Subcutaneous abdominal adipose tissue (tissue), 5 donors: Measurements from ENCODE around the gene CCL4.

ENCODE experiments used
- H3K27ac ChIP-seq: one replicate; pipeline ENCODE4 v1.7.0; 2013; ENCODE audit warnings: low read depth, mild to moderate bottlenecking, inconsistent platforms, low read length, moderate library complexity
- H3K27me3 ChIP-seq, 5 donors: one replicate each; pipeline ENCODE4 v1.7.0; 2013; ENCODE audit warnings: low read length in 5 of 5, inconsistent platforms in 1 of 5; ENCODE audit not compliant: control insufficient read depth in 5 of 5, insufficient read depth in 4 of 5
- H3K36me3 ChIP-seq, 5 donors: one replicate each; pipeline ENCODE4 v1.7.0; 2013; ENCODE audit warnings: low read length in 5 of 5; ENCODE audit not compliant: control insufficient read depth in 5 of 5, insufficient read depth in 5 of 5
- H3K4me1 ChIP-seq, 5 donors: one replicate each; pipeline ENCODE4 v1.7.0; 2013; ENCODE audit warnings: low read length in 5 of 5, mild to moderate bottlenecking in 3 of 5, moderate library complexity in 1 of 5; ENCODE audit not compliant: control insufficient read depth in 5 of 5, insufficient read depth in 5 of 5
- H3K4me3 ChIP-seq, 5 donors: one replicate each; pipeline ENCODE4 v1.7.0; 2013; ENCODE audit warnings: low read length in 5 of 5, low read depth in 1 of 5
- H3K9ac ChIP-seq, 5 donors: one replicate each; pipeline ENCODE4 v1.7.0; 2013; ENCODE audit warnings: low read length in 5 of 5, mild to moderate bottlenecking in 4 of 5, moderate library complexity in 3 of 5
- H3K9me3 ChIP-seq, 5 donors: one replicate each; pipeline ENCODE4 v1.7.0; 2013; ENCODE audit warnings: low read length in 5 of 5; ENCODE audit not compliant: control insufficient read depth in 5 of 5
- donor health status: healthy.
- donor health status: healthy.
- donor health status: healthy.
- donor health status: healthy.
- donor health status: healthy.

Gene CCL4

GRCh38 chr17:36136439-36136838 lies 32.8 kb downstream of the CCL4 start:
- H3K9ac ChIP-seq = no peak overlapping the region

DNA sequence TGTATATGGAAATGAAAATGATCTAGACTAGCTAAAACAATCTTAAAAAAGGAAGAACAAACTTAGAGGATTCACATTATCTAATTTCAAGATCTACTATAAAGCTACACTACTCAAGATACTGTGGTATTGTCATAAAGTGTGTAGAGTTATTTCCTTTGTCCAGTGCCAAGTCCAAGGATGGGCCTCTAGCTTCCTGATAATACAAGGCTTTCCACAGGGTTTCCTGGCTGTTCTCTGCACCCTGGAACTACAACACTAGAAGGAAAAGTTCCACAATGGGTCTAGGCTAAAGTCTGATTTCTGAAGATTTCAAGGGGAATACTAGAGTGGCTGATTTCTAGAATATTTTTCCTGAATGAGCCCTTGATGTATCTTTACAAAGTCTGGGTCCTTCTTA lies 38.6 kb downstream of the CCL4 start:
- Histone ChIP-seq H3K4me3 (no peak overlapping the region), H3K27ac (no peak overlapping the region), H3K4me1 (peaks cover 0 to 3% (median 0%) of the 10 kb centered on the region in 5 donors), H3K9ac (no peak overlapping the region), H3K36me3 (no peaks in the 10 kb centered on the region), H3K27me3 (no peaks in the 10 kb centered on the region), H3K9me3 (no peaks in the 10 kb centered on the region)

More at GRCh38 chr17:36136439-36136838, 32.8 kb downstream of the CCL4 start:
- H3K4me3 ChIP-seq = no peak overlapping the region
- no peaks in the 10 kb centered on the region for H3K36me3 ChIP-seq
- H3K27me3 ChIP-seq = peaks cover 0 to 2% (median 0%) of the 10 kb centered on the region in 5 donors
- no peaks in the 10 kb centered on the region for H3K9me3 ChIP-seq
- no peak overlapping the region for H3K27ac ChIP-seq
- H3K4me1 ChIP-seq = peaks cover 0 to 16% (median 0%) of the 10 kb centered on the region in 5 donors

DNA sequence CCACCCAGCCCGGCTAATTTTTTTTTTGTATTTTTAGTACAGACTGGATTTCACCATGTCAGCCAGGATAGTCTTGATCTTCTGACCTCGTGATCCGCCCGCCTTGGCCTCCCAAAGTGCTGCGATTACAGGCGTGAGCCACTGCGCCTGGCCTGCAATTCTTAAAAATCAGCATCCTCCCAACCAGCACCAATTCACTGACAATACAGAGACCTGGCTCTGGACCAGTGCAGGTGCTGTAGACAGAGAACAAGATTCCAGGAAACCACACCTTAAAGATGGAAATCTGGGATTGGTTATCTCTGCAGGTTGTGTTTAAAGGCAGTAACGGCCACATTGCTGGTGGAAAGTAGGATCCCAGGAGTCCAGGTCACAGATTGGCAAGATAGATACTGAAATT lies 39.2 kb downstream of the CCL4 start:
- H3K9ac ChIP-seq = no peak overlapping the region
- H3K4me1 ChIP-seq = peaks cover 0 to 3% (median 0%) of the 10 kb centered on the region in 5 donors
- H3K4me3 ChIP-seq = no peak overlapping the region
- H3K27ac ChIP-seq = no peak overlapping the region
- H3K36me3 ChIP-seq = no peaks in the 10 kb centered on the region
- H3K27me3 ChIP-seq = no peaks in the 10 kb centered on the region
- no peaks in the 10 kb centered on the region for H3K9me3 ChIP-seq

- H3K4me3 ChIP-seq = no peak overlapping the region
- no peak overlapping the region for H3K9ac ChIP-seq
- no peak overlapping the region for H3K27ac ChIP-seq
- H3K27me3 ChIP-seq = no peaks in the 10 kb centered on the region
- peaks cover 0 to 5% (median 2%) of the 10 kb centered on the region in 5 donors for H3K4me1 ChIP-seq
- H3K36me3 ChIP-seq = no peaks in the 10 kb centered on the region
- H3K9me3 ChIP-seq = no peaks in the 10 kb centered on the region
These were observed 40.4 kb downstream of the CCL4 start for GRCh38 chr17:36144014-36144413.

- Histone ChIP-seq H3K27ac (no peak overlapping the region), H3K9ac (no peak overlapping the region), H3K4me1 (peaks cover 2 to 14% (median 10%) of the 10 kb centered on the region in 5 donors), H3K4me3 (no peak overlapping the region), H3K27me3 (no peaks in the 10 kb centered on the region), H3K36me3 (no peaks in the 10 kb centered on the region), H3K9me3 (no peaks in the 10 kb centered on the region)
These were observed 41.5 kb downstream of the CCL4 start for GRCh38 chr17:36144981-36145729.

DNA sequence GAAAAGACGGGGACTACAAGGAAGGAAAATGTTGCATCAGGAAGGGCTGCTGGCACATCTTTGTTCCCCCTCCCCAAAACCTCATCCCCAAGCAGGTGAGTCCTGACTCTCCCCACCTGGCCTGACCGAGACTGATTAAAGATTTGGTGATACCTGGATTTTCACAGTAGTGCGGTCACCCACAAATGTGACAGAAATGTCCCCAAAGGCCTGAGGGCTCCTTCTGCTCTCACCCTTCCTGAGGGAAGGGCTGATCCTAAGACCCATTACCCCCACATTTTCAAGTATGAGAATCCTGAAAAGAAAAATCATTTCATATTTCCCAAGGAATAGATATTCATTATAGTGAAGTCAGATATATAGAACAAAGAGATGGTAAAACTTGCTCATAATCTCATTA lies 44.0 kb downstream of the CCL4 start:
- Histone ChIP-seq H3K27ac (no peak overlapping the region), H3K9ac (no peak overlapping the region), H3K27me3 (peaks cover 0 to under 1% (median 0%) of the 10 kb centered on the region in 5 donors), H3K36me3 (no peaks in the 10 kb centered on the region), H3K9me3 (no peaks in the 10 kb centered on the region), H3K4me3 (no peak overlapping the region), H3K4me1 (peaks cover 2 to 12% (median 10%) of the 10 kb centered on the region in 5 donors)

GRCh38 chr17:36148559-36149295 lies 45.1 kb downstream of the CCL4 start:
- Histone ChIP-seq H3K9ac (no peak overlapping the region), H3K4me3 (peak overlapping the region in 2 of 5 donors; percentile 4 to 23), H3K27me3 (peaks cover 0 to 6% (median 0%) of the 10 kb centered on the region in 5 donors), H3K4me1 (peaks cover 2 to 12% (median 10%) of the 10 kb centered on the region in 5 donors), H3K36me3 (no peaks in the 10 kb centered on the region), H3K9me3 (no peaks in the 10 kb centered on the region), H3K27ac (no peak overlapping the region)

GRCh38 chr17:36149296-36149820 lies 45.7 kb downstream of the CCL4 start:
- Histone ChIP-seq H3K4me1 (peaks cover 2 to 12% (median 10%) of the 10 kb centered on the region in 5 donors), H3K9me3 (no peaks in the 10 kb centered on the region), H3K9ac (no peak overlapping the region), H3K27me3 (peaks cover 0 to 12% (median 4%) of the 10 kb centered on the region in 5 donors), H3K36me3 (no peaks in the 10 kb centered on the region), H3K4me3 (peak overlapping the region in 2 of 5 donors; percentile 4 to 23), H3K27ac (no peak overlapping the region)

GRCh38 chr17:36151891-36152638 lies 48.4 kb downstream of the CCL4 start:
- no peak overlapping the region for H3K9ac ChIP-seq
- H3K36me3 ChIP-seq = no peaks in the 10 kb centered on the region
- H3K27me3 ChIP-seq = peaks cover 0 to 14% (median 4%) of the 10 kb centered on the region in 5 donors
- no peak overlapping the region for H3K27ac ChIP-seq
- H3K9me3 ChIP-seq = no peaks in the 10 kb centered on the region
- peaks cover 2 to 12% (median 10%) of the 10 kb centered on the region in 5 donors for H3K4me1 ChIP-seq
- no peak overlapping the region for H3K4me3 ChIP-seq
